H1 (cell line): ENCODE data around the gene GPC6. TPM values are rescaled to one million over a fixed set of nuclear protein-coding genes. Genes with fewer than 3 reads are reported as not detected.

Experiments used
- CTCF ChIA-PET: fragments of 300-600 bp; sonication (Branson Sonifier 250); formaldehyde crosslinking; loops from one replicate; lab custom pipeline; 2021; ENCODE audit not compliant: partially characterized antibody; lab: Charles Lee
- POLR2A ChIA-PET: fragments of 300-600 bp; sonication (Branson Sonifier 250); formaldehyde crosslinking; loops from one replicate; lab custom pipeline; 2021; ENCODE audit warnings: inconsistent platforms; ENCODE audit not compliant: partially characterized antibody; lab: Charles Lee
- DNase-seq, 2 experiments: peaks; one replicate each; pipeline versions ENCODE4 v3.0.0 to v3.0.0-alpha.2; 2010 to 2022; ENCODE audit warnings: low spot score in 2 of 2, low read depth in 1 of 2, mixed read lengths in 1 of 2
- FAIRE-seq: peaks from 2 replicates; lab custom pipeline; 2011; peaks lifted over from hg19 to GRCh38; lab: Jason Lieb, UNC
- H2AFZ ChIP-seq: 2 replicates; pipeline ENCODE4 v1.8.1; 2012; ENCODE audit warnings: low read length, inconsistent platforms
- H2AK5ac ChIP-seq: 2 replicates; pipeline ENCODE4 v1.6.1; 2013; ENCODE audit warnings: low read depth, low read length
- H2BK120ac ChIP-seq: replicated peaks from 2 replicates; pipeline ENCODE3; 2013; ENCODE audit warnings: low read depth, low read length, inconsistent platforms
- H2BK12ac ChIP-seq: 2 replicates; pipeline ENCODE4 v1.6.1; 2013; ENCODE audit warnings: low read depth, low read length
- H2BK15ac ChIP-seq: 2 replicates; pipeline ENCODE4 v1.6.1; 2013; ENCODE audit warnings: low read length
- H2BK20ac ChIP-seq: 2 replicates; pipeline ENCODE4 v1.6.1; 2013; ENCODE audit warnings: low read length
- H2BK5ac ChIP-seq: 2 replicates; pipeline ENCODE4 v1.6.1; 2013; ENCODE audit warnings: low read depth, low read length
- H3K14ac ChIP-seq: 2 replicates; pipeline ENCODE4 v1.6.1; 2013; ENCODE audit warnings: inconsistent platforms; ENCODE audit not compliant: insufficient read length
- H3K18ac ChIP-seq: 2 replicates; pipeline ENCODE4 v1.6.1; 2013; ENCODE audit warnings: low read length; ENCODE audit errors: extremely low read depth
- H3K23ac ChIP-seq: 2 replicates; pipeline ENCODE4 v1.6.1; 2013; ENCODE audit warnings: inconsistent platforms; ENCODE audit not compliant: insufficient read length
- H3K23me2 ChIP-seq: 2 replicates; pipeline ENCODE4 v1.6.1; 2013; ENCODE audit warnings: low read depth, low read length
- H3K27ac ChIP-seq: 2 replicates; pipeline ENCODE4 v1.6.1; 2011; ENCODE audit warnings: low read depth, low read length, inconsistent platforms
- H3K27me3 ChIP-seq, 4 experiments: replicated peaks in 1 of 4; 1 replicate in 1 of 4; 2 replicates in 3 of 4; pipeline versions ENCODE4 v1.6.1 to v1.8.1; 2011 to 2013; ENCODE audit warnings: low read length in 3 of 4, mild to moderate bottlenecking in 3 of 4, inconsistent platforms in 2 of 4, mixed read lengths in 2 of 4, moderate library complexity in 1 of 4; ENCODE audit not compliant: control insufficient read depth in 3 of 4, insufficient read depth in 3 of 4; ENCODE audit errors: extremely low read depth in 1 of 4
- H3K36me3 ChIP-seq, 4 experiments: 2 replicates each; pipeline versions ENCODE4 v1.6.1 to v1.8.1; 2011 to 2013; ENCODE audit warnings: mild to moderate bottlenecking in 4 of 4, low read length in 3 of 4, moderate library complexity in 2 of 4, control low read depth in 1 of 4, inconsistent platforms in 1 of 4; ENCODE audit not compliant: insufficient read depth in 4 of 4, control insufficient read depth in 2 of 4
- H3K4ac ChIP-seq: replicated peaks from 2 replicates; pipeline ENCODE3; 2013; ENCODE audit warnings: low read length, low read depth, mixed read lengths, inconsistent platforms; ENCODE audit not compliant: insufficient read length
- H3K4me1 ChIP-seq, 4 experiments: replicated peaks in 1 of 4; 1 replicate in 1 of 4; 2 replicates in 3 of 4; pipeline versions ENCODE4 v1.6.1 to v1.8.1; 2011 to 2013; ENCODE audit warnings: low read length in 3 of 4, inconsistent platforms in 2 of 4, mixed read lengths in 1 of 4; ENCODE audit not compliant: insufficient read depth in 4 of 4, control insufficient read depth in 3 of 4
- H3K4me2 ChIP-seq, 2 experiments: 2 replicates each; pipeline versions ENCODE4 v1.6.1 to v1.8.1; 2011 to 2013; ENCODE audit warnings: low read depth in 2 of 2, low read length in 2 of 2, control low read depth in 1 of 2, inconsistent platforms in 1 of 2, mild to moderate bottlenecking in 1 of 2; ENCODE audit not compliant: insufficient read depth in 1 of 2
- H3K4me3 ChIP-seq, 4 experiments: fragments of 200-600, 300-600 bp in 1 of 4; sonication (generic), shearing (Covaris generic), sonication (Bioruptor Twin) in 1 of 4; 2 replicates each; pipeline versions ENCODE4 v1.5.1 to v1.8.1; 2011 to 2016; ENCODE audit warnings: low read length in 4 of 4, low read depth in 3 of 4, control low read depth in 2 of 4, inconsistent platforms in 2 of 4, mild to moderate bottlenecking in 2 of 4, mixed read lengths in 1 of 4, moderate library complexity in 1 of 4; ENCODE audit not compliant: insufficient read depth in 2 of 4; ENCODE audit errors: extremely low read depth in 1 of 4
- H3K56ac ChIP-seq: replicated peaks from 2 replicates; pipeline ENCODE3; 2013; ENCODE audit warnings: low read depth, mild to moderate bottlenecking, mixed read lengths, low read length, inconsistent platforms; ENCODE audit not compliant: insufficient read length
- H3K79me1 ChIP-seq: 2 replicates; pipeline ENCODE4 v1.6.1; 2013; ENCODE audit warnings: low read depth, low read length, control low read depth
- H3K79me2 ChIP-seq, 2 experiments: 2 replicates each; pipeline versions ENCODE4 v1.6.1 to v1.8.1; 2012 to 2013; ENCODE audit warnings: low read length in 2 of 2, mild to moderate bottlenecking in 2 of 2, inconsistent platforms in 1 of 2; ENCODE audit not compliant: insufficient read depth in 2 of 2, control insufficient read depth in 1 of 2
- H3K9ac ChIP-seq, 4 experiments: replicated peaks in 1 of 4; 1 replicate in 1 of 4; 2 replicates in 3 of 4; pipeline versions ENCODE4 v1.6.1 to v1.8.1; 2011 to 2013; ENCODE audit warnings: low read depth in 3 of 4, low read length in 3 of 4, control low read depth in 2 of 4, mild to moderate bottlenecking in 2 of 4, moderate library complexity in 2 of 4, inconsistent platforms in 1 of 4; ENCODE audit errors: extremely low read depth in 1 of 4
- H3K9me3 ChIP-seq, 2 experiments: 2 replicates each; pipeline versions ENCODE4 v1.6.1 to v1.8.1; 2012 to 2013; ENCODE audit warnings: mild to moderate bottlenecking in 2 of 2, moderate library complexity in 2 of 2, control low read depth in 1 of 2, inconsistent platforms in 1 of 2, low read depth in 1 of 2, low read length in 1 of 2, mixed read lengths in 1 of 2; ENCODE audit not compliant: insufficient read depth in 2 of 2
- H4K20me1 ChIP-seq, 2 experiments: replicated peaks in 1 of 2; 2 replicates each; pipeline versions ENCODE3 to v1.8.1; 2011 to 2013; ENCODE audit warnings: inconsistent platforms in 2 of 2, low read length in 2 of 2, mild to moderate bottlenecking in 1 of 2; ENCODE audit not compliant: insufficient read depth in 2 of 2, control insufficient read depth in 1 of 2
- H4K5ac ChIP-seq: 2 replicates; pipeline ENCODE4 v1.6.1; 2013; ENCODE audit warnings: low read length, low read depth, mixed read lengths, inconsistent platforms; ENCODE audit not compliant: insufficient read length
- H4K8ac ChIP-seq: 2 replicates; pipeline ENCODE4 v1.8.0; 2013; ENCODE audit warnings: mild to moderate bottlenecking, moderate library complexity, low read length, inconsistent platforms; ENCODE audit not compliant: insufficient read depth; ENCODE audit errors: extremely low read depth
- H4K91ac ChIP-seq: replicated peaks from 2 replicates; pipeline ENCODE3; 2013; ENCODE audit warnings: low read length, mixed read lengths, inconsistent platforms; ENCODE audit not compliant: insufficient read length
- BACH1 ChIP-seq: IDR thresholded peaks from 2 replicates; pipeline ENCODE4 v1.6.1; 2012; ENCODE audit warnings: low read length, improper control_type of control experiment
- CTBP2 ChIP-seq: IDR thresholded peaks from 2 replicates; pipeline ENCODE4 v1.7.0; 2011; ENCODE audit warnings: borderline replicate concordance, mild to moderate bottlenecking, moderate library complexity, mixed read lengths, low read length; ENCODE audit not compliant: insufficient read depth, insufficient read length
- JUND ChIP-seq: IDR thresholded peaks from 2 replicates; pipeline ENCODE4 v1.6.1; 2011; ENCODE audit warnings: mild to moderate bottlenecking, improper control_type of control experiment, low read length
- RAD21 ChIP-seq, 2 experiments: IDR thresholded peaks in 1 of 2; conservative IDR thresholded peaks in 1 of 2; 2 replicates each; pipeline ENCODE4 v1.6.1; 2011; ENCODE audit warnings: low read depth in 2 of 2, low read length in 2 of 2, improper control_type of control experiment in 1 of 2, inconsistent platforms in 1 of 2, mild to moderate bottlenecking in 1 of 2, moderate library complexity in 1 of 2
- SUZ12 ChIP-seq: fragments of 200-600 bp; sonication (generic); IDR thresholded peaks from 2 replicates; pipeline ENCODE4 v1.6.1; 2012; ENCODE audit warnings: mild to moderate bottlenecking, inconsistent platforms, low read length, moderate library complexity, mixed read lengths
- TCF12 ChIP-seq: IDR thresholded peaks from 2 replicates; pipeline ENCODE4 v1.6.1; 2011; ENCODE audit warnings: low read depth, mild to moderate bottlenecking, low read length
- TEAD4 ChIP-seq: IDR thresholded peaks from 2 replicates; pipeline ENCODE4 v1.6.1; 2012; ENCODE audit warnings: low read depth, low read length, inconsistent platforms, mixed read lengths
- polyA plus RNA-seq, 7 experiments: library from polyadenylated mRNA; depleted of rRNA in 3 of 7; stranded (reverse) in 5 of 7; unstranded in 2 of 7; fragments of >200 nt in 5 of 7; fragments of 200-250 nt in 2 of 7; gene quantifications; 1 replicate in 5 of 7; 2 replicates in 1 of 7; 4 replicates in 1 of 7; pipeline versions ENCODE4 v1.2.1 to v1.2.3, GENCODE V29; 2011 to 2013; ENCODE audit warnings: missing spikeins in 2 of 7, mixed read lengths in 2 of 7
- total RNA-seq: library from RNA; stranded (reverse); fragmentation: NEBNext Ultra II Directional; extraction: Animal tissue kit (Norgen Biotek cat#: 25700); gene quantifications from 2 replicates; pipeline ENCODE4 v1.2.1, GENCODE V29; 2021

The GPC6 gene
- total and polyA plus RNA-seq, 2 of the 8 experiments (the other 6 are each of a cell fraction or from before 2014, with no cell fraction given), result 5.4 to 12.0 TPM

DNA sequence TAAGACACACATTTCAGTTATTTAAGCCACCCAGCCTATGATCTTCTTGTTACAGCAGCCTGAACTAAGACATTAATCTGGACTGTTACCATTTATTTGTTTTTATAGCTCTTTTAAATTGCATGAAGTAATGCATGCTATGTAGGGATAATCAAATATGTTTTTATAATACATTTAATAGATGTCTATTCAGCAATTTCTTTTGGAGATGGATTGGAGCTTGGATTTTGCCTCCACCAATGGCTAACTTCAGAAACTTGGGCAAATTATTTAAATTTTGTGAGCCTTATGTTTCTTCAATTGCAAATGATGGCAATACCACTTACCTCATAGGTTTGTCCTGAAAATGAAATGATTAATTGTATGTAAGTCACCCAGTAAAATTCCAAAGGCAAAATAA, 288.7 kb downstream of the GPC6 start:
- no peak overlapping the region for H2BK20ac ChIP-seq

More for the DNA sequence above, 288.7 kb downstream of the GPC6 start:
- H4K8ac ChIP-seq, result no peak overlapping the region
- FAIRE-seq (no peak), DNase-seq (no peak)
- no peak overlapping the region for H3K4me2 ChIP-seq
- H4K20me1 ChIP-seq, result no peaks in the 10 kb centered on the region
- no peak overlapping the region for H3K56ac ChIP-seq
- H3K4me1 ChIP-seq, result no peaks in the 10 kb centered on the region
- H3K4me3 ChIP-seq, result no peak overlapping the region
- no peak overlapping the region for H3K14ac ChIP-seq
- no peaks in the 10 kb centered on the region for H3K36me3 ChIP-seq
- POLR2A ChIA-PET, result no interaction called here
- H3K27me3 ChIP-seq, result no peaks in the 10 kb centered on the region
- H3K9ac ChIP-seq, result no peak overlapping the region
- no peak overlapping the region for H4K5ac ChIP-seq
- H3K79me2 ChIP-seq, result no peaks in the 10 kb centered on the region; a peak in 1 of 4 replicates
- H3K18ac ChIP-seq, result no peak overlapping the region
- no peaks in the 10 kb centered on the region for H3K9me3 ChIP-seq
- H2BK5ac ChIP-seq, result no peak overlapping the region
- H2AFZ ChIP-seq, result no peak overlapping the region
- H2BK12ac ChIP-seq, result no peak overlapping the region
- no peak overlapping the region for H2BK15ac ChIP-seq
- TF ChIP-seq BACH1, result no peak
- no peak for TF ChIP-seq TCF12
- TF ChIP-seq JUND, result no peak
- TF ChIP-seq RAD21 (IDR thresholded peaks at IDR 0.05 in 1 of 2, conservative IDR thresholded peaks at IDR 0.05 in 1 of 2; ENCODE audit: low read depth in 2 of 2, low read length in 2 of 2), result no peak
- TF ChIP-seq SUZ12, result no peak
- TF ChIP-seq CTBP2, result no peak
- no peak for TF ChIP-seq TEAD4
- TF ChIP-seq, all 59 proteins: peak for 0
- no peak overlapping the region for H3K23ac ChIP-seq
- CTCF ChIA-PET, result no interaction called here
- no peaks in the 10 kb centered on the region for H3K23me2 ChIP-seq
- H2BK120ac ChIP-seq, result no peak overlapping the region
- no peak overlapping the region for H3K27ac ChIP-seq
- H3K79me1 ChIP-seq, result no peaks in the 10 kb centered on the region
- no peak overlapping the region for H3K4ac ChIP-seq
- no peak overlapping the region for H2AK5ac ChIP-seq
- H4K91ac ChIP-seq, result no peak overlapping the region
